GM12878 (cell line): ENCODE measurements around the gene CLEC18B. TPM values are rescaled to one million over a fixed set of nuclear protein-coding genes. Genes with fewer than 3 reads are reported as not detected.

Experiments used
- ATAC-seq: fragments of 200-7000 bp; cut with Tn5 transposase; 3 replicates; pipeline ENCODE4 v1.9.1; 2020; ENCODE audit warnings: mild to moderate bottlenecking, moderate library complexity
- BruUV-seq: library from RNA; stranded (reverse); fragments of 400-500 nt; replicated peaks from 2 replicates; lab custom pipeline; 2021; lab: Mats Ljungman, UMichigan
- CTCF ChIA-PET: fragments of 300-600 bp; sonication (Branson Sonifier 250); formaldehyde crosslinking; extraction: SDS; loops from one replicate; lab custom pipeline; 2021; ENCODE audit warnings: inconsistent platforms; lab: Yijun Ruan, JAX
- POLR2A ChIA-PET: fragments of 350-600 bp; formaldehyde crosslinking; extraction: SDS; loops from one replicate; lab custom pipeline; 2021; ENCODE audit warnings: inconsistent platforms; lab: Charles Lee
- RAD21 ChIA-PET: fragments of 300-600 bp; sonication (Branson Sonifier 250); formaldehyde crosslinking; loops from one replicate; lab custom pipeline; 2023; ENCODE audit warnings: antibody characterized with exemption; ENCODE audit not compliant: unreplicated experiment; lab: Charles Lee
- SMC1A ChIA-PET: fragments of 300-600 bp; sonication (Branson Sonifier 250); formaldehyde crosslinking; loops from one replicate; lab custom pipeline; 2023; ENCODE audit not compliant: unreplicated experiment, uncharacterized antibody; lab: Charles Lee
- DNase-seq: peaks from one replicate; pipeline ENCODE4 v3.0.0-alpha.2; 2011; ENCODE audit warnings: low read depth, low spot score
- FAIRE-seq: peaks from 3 replicates; lab custom pipeline; 2011; peaks lifted over from hg19 to GRCh38; lab: Jason Lieb, UNC
- H2AFZ ChIP-seq: 2 replicates; pipeline ENCODE4 v1.6.0; 2011; ENCODE audit warnings: low read depth, low read length, control low read depth; ENCODE audit not compliant: control insufficient read depth
- H3K27ac ChIP-seq: 2 replicates; pipeline ENCODE4 v1.5.1; 2011; ENCODE audit warnings: control low read depth; ENCODE audit not compliant: control insufficient read depth, insufficient read depth
- H3K27me3 ChIP-seq, 2 experiments: replicated peaks in 1 of 2; 2 replicates each; pipeline versions ENCODE4 v1.6.0 to v1.6.1; 2011; ENCODE audit warnings: low read length in 1 of 2; ENCODE audit not compliant: control insufficient read depth in 2 of 2, insufficient read depth in 2 of 2
- H3K36me3 ChIP-seq, 2 experiments: 2 replicates each; pipeline ENCODE4 v1.5.1; 2011; ENCODE audit warnings: low read length in 1 of 2; ENCODE audit not compliant: control insufficient read depth in 2 of 2, insufficient read depth in 2 of 2
- H3K4me1 ChIP-seq: 2 replicates; pipeline ENCODE4 v1.6.1; 2011; ENCODE audit warnings: mild to moderate bottlenecking, low read length, moderate library complexity, mixed read lengths; ENCODE audit not compliant: control insufficient read depth, insufficient read depth
- H3K4me2 ChIP-seq: 2 replicates; pipeline ENCODE4 v1.6.0; 2011; ENCODE audit warnings: control low read depth; ENCODE audit not compliant: control insufficient read depth, insufficient read depth
- H3K4me3 ChIP-seq: fragments of 200-600 bp; sonication (generic); 2 replicates; pipeline ENCODE4 v1.5.1; 2016
- H3K79me2 ChIP-seq: 2 replicates; pipeline ENCODE4 v1.6.0; 2011; ENCODE audit warnings: low read length; ENCODE audit not compliant: control insufficient read depth, insufficient read depth
- H3K9ac ChIP-seq: 2 replicates; pipeline ENCODE4 v1.8.0; 2011; ENCODE audit warnings: low read length, control low read depth, mixed read lengths; ENCODE audit not compliant: control insufficient read depth, insufficient read depth
- H3K9me3 ChIP-seq: replicated peaks from 3 replicates; pipeline ENCODE4 v1.5.1; 2011; ENCODE audit warnings: mild to moderate bottlenecking, low read length; ENCODE audit not compliant: control insufficient read depth, insufficient read depth
- H4K20me1 ChIP-seq: 2 replicates; pipeline ENCODE4 v1.6.0; 2011; ENCODE audit not compliant: control insufficient read depth, insufficient read depth
- ATF3 ChIP-seq: IDR thresholded peaks from 2 replicates; pipeline ENCODE4 v1.6.1; 2011; ENCODE audit warnings: low read depth, mild to moderate bottlenecking, low read length, moderate library complexity, borderline replicate concordance; ENCODE audit errors: extremely low read depth
- BMI1 ChIP-seq: fragments of 450-650 bp; IDR thresholded peaks from 2 replicates; pipeline ENCODE4 v1.6.1; 2016; ENCODE audit warnings: mild to moderate bottlenecking, moderate library complexity, borderline replicate concordance
- BRCA1 ChIP-seq: IDR thresholded peaks from 2 replicates; pipeline ENCODE4 v1.6.1; 2011; ENCODE audit warnings: low read depth, low read length, improper control_type of control experiment
- CTCF ChIP-seq, 3 experiments: IDR thresholded peaks in 2 of 3; conservative IDR thresholded peaks in 1 of 3; 2 replicates each; pipeline ENCODE4 v1.5.1; 2011; ENCODE audit warnings: low read depth in 3 of 3, low read length in 3 of 3, mild to moderate bottlenecking in 3 of 3, control low read depth in 2 of 3, moderate library complexity in 2 of 3, inconsistent platforms in 1 of 3, mixed read lengths in 1 of 3; ENCODE audit not compliant: control insufficient read depth in 2 of 3, insufficient read depth in 1 of 3; ENCODE audit errors: extremely low read depth in 1 of 3
- DPF2 ChIP-seq: fragments of 450-650 bp; IDR thresholded peaks from 2 replicates; pipeline ENCODE4 v1.6.1; 2017; ENCODE audit warnings: mild to moderate bottlenecking
- EZH2 ChIP-seq: IDR thresholded peaks from 2 replicates; pipeline ENCODE4 v1.6.1; 2012; ENCODE audit warnings: low read depth, mild to moderate bottlenecking, control low read depth, inconsistent platforms, low read length, borderline replicate concordance; ENCODE audit not compliant: control insufficient read depth
- GABPA ChIP-seq: IDR thresholded peaks from 2 replicates; pipeline ENCODE4 v1.6.1; 2014; ENCODE audit warnings: antibody characterized with exemption, low read depth, mild to moderate bottlenecking, inconsistent platforms
- JUND ChIP-seq: IDR thresholded peaks from 2 replicates; pipeline ENCODE4 v1.6.1; 2012; ENCODE audit warnings: low read depth, mild to moderate bottlenecking, low read length, improper control_type of control experiment, moderate library complexity
- MEF2A ChIP-seq: IDR thresholded peaks from 2 replicates; pipeline ENCODE4 v1.6.1; 2011; ENCODE audit warnings: low read depth, mild to moderate bottlenecking, low read length, moderate library complexity; ENCODE audit not compliant: insufficient read depth
- POLR2A ChIP-seq: IDR thresholded peaks from 2 replicates; pipeline ENCODE4 v1.6.1; 2011; ENCODE audit warnings: low read depth, mild to moderate bottlenecking, low read length
- POLR2AphosphoS5 ChIP-seq: IDR thresholded peaks from 2 replicates; pipeline ENCODE4 v1.6.1; 2011; ENCODE audit warnings: mild to moderate bottlenecking, low read length, inconsistent platforms
- SUPT20H ChIP-seq: IDR thresholded peaks from 2 replicates; pipeline ENCODE4 v1.6.1; 2011; ENCODE audit warnings: low read depth, mild to moderate bottlenecking, low read length, moderate library complexity, borderline replicate concordance; ENCODE audit not compliant: control insufficient read depth
- TCF12 ChIP-seq: IDR thresholded peaks from 2 replicates; pipeline ENCODE4 v1.6.1; 2011; ENCODE audit warnings: low read depth, mild to moderate bottlenecking, low read length
- ZZZ3 ChIP-seq: IDR thresholded peaks from 2 replicates; pipeline ENCODE4 v1.6.1; 2011; ENCODE audit warnings: low read depth; ENCODE audit not compliant: control insufficient read depth, insufficient read length
- WGBS: methylation state at CpG from one replicate; pipeline ENCODE4 v1.1.6; 2016; ENCODE audit warnings: low lambda C conversion rate; ENCODE audit not compliant: insufficient replicate concordance, insufficient coverage; ENCODE audit errors: missing lambda C conversion rate; 5-methylcytosine and 5-hydroxymethylcytosine counted together
- in situ Hi-C: fragments of 300-500 bp; cut with MboI; formaldehyde crosslinking; loops from 9 replicates; pipeline ENCODE4 v1.14.3; 2018; ENCODE audit warnings: mixed read lengths
- intact Hi-C: fragments of 100-400 bp; cut with micrococcal nuclease; formaldehyde crosslinking; loops from one replicate; pipeline ENCODE4 v1.14.2; 2022; ENCODE audit not compliant: unreplicated experiment
- polyA plus RNA-seq, 11 experiments: library from polyadenylated mRNA; depleted of rRNA in 4 of 11; unstranded in 6 of 11; stranded (reverse) in 5 of 11; fragments of >200 nt; fragmentation: Nextera tagmentation in 4 of 11; fragmentation: Illumina TruSeq in 1 of 11; extraction: Ambion mirVana in 4 of 11; extraction: Trizol in 1 of 11; gene quantifications; 1 replicate in 1 of 11; 2 replicates in 10 of 11; pipeline versions ENCODE4 v1.2.1 to v1.2.3, GENCODE V29; 2011 to 2016; ENCODE audit warnings: inconsistent platforms in 2 of 11, missing spikeins in 2 of 11, low read depth in 1 of 11
- total RNA-seq, 4 experiments: library from RNA; depleted of rRNA in 3 of 4; stranded (reverse); fragments of >200 nt in 3 of 4; fragmentation: Illumina TruSeq in 1 of 4; extraction: Trizol in 1 of 4; gene quantifications; 2 replicates each; pipeline versions ENCODE4 v1.2.1 to v1.2.3, GENCODE V29; 2013 to 2021

The CLEC18B gene
- total and polyA plus RNA-seq, 10 of the 15 experiments (the other 5 are each of a cell fraction or from before 2014, with no cell fraction given): 0.03 to 0.32 (median 0.18) TPM; not detected in 6

- POLR2A ChIA-PET: interaction anchor here (0.6 kb wide), 2 partner anchors 92 to 1194 kb away, joined by 3 to 4 read pairs; no protein-coding TSS in a partner anchor
- DNase-seq: no peak
- 19% methylated on average over 5 of the region's 6 CpGs for WGBS
- Histone ChIP-seq H2AFZ (no peak overlapping the region), H3K9ac (no peak overlapping the region), H3K36me3 (peaks cover 10 to 50% of the 10 kb centered on the region in 2 experiments; a peak in 3 of 4 replicates), H3K27ac (no peak overlapping the region), H3K4me2 (no peak overlapping the region), H3K4me1 (peaks cover 19% of the 10 kb centered on the region), H3K27me3 (no peaks in the 10 kb centered on the region), H3K4me3 (no peak overlapping the region), H3K79me2 (no peaks in the 10 kb centered on the region), H4K20me1 (no peaks in the 10 kb centered on the region; the same call in 1 of the 2 replicates), H3K9me3 (no peaks in the 10 kb centered on the region)
- BruUV-seq: no TSS peak
- ATAC-seq: no peak
- TF ChIP-seq JUND (no peak), DPF2 (no peak), ZZZ3 (no peak), POLR2AphosphoS5 (no peak), GABPA (no peak), BRCA1 (no peak), MEF2A (no peak), BMI1 (no peak), ATF3 (no peak), EZH2 (no peak), CTCF (IDR thresholded peaks at IDR 0.05 in 2 of 3, conservative IDR thresholded peaks at IDR 0.05 in 1 of 3; ENCODE audit: control insufficient read depth in 2 of 3, extremely low read depth in 1 of 3, insufficient read depth in 1 of 3, low read depth in 3 of 3, low read length in 3 of 3) (no peak), SUPT20H (no peak), TCF12 (no peak), POLR2A (no peak)
- in situ Hi-C loops (no loop called here), intact Hi-C loops (no loop called here)
- SMC1A ChIA-PET: interaction anchor here (0.8 to 1.3 kb wide), 3 partner anchors 9 to 156 kb away, joined by 3 to 4 read pairs (median 4); no protein-coding TSS in a partner anchor
- FAIRE-seq: no peak
- CTCF ChIA-PET: interaction anchor here (1.1 kb wide), 1 partner anchor 185 kb away, joined by 3 read pairs; no protein-coding TSS in a partner anchor
- RAD21 ChIA-PET: interaction anchor here (1.0 kb wide), 1 partner anchor 8 kb away, joined by 3 read pairs; no protein-coding TSS in a partner anchor
Measured at GRCh38 chr16:74465851-74466685, 44.8 kb upstream of the CLEC18B start.
